ENCODE data around the gene SIM1.

DNA sequence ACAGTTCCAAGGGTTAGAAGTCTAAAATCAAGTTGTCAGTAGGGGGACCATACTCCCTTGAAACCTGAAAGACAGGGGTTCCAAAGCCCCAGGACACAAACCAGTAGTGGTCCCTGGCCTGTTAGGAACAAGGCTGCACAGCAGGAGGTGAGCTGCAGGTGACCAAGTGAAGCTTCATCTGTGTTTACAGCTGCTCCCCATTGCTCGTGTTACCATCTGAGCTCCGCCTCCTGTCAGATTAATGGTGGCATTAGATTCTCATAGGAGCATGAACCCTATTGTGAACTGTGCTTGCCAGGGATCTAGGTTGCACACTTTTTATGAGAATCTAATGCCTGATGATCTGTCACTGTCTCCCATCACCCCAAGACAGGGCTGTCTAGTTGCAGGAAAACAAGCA lies 25.3 kb upstream of the SIM1 start:
- no peak for TF ChIP-seq REST (IDR thresholded peaks at IDR 0.05; ENCODE audit: insufficient read depth in 1 of 2, low read depth in 2 of 2, low read length in 1 of 2)
- TF ChIP-seq CTCF (IDR thresholded peaks at IDR 0.05): no peak

Measured in Panc1 (cell line).